Neuronal stem cell (in vitro differentiated cells): ENCODE measurements around the gene CAMTA1.

Experiments used
- DNase-seq: peaks from one replicate; pipeline ENCODE4 v3.0.0-alpha.2; 2013; ENCODE audit warnings: low spot score
- H2AFZ ChIP-seq: one replicate; pipeline ENCODE4 v1.6.1; 2013; ENCODE audit warnings: mild to moderate bottlenecking, low read length, inconsistent platforms
- H2AK5ac ChIP-seq: 2 replicates; pipeline ENCODE4 v1.6.1; 2013; ENCODE audit warnings: low read depth, mild to moderate bottlenecking, inconsistent platforms, low read length, moderate library complexity, mixed read lengths
- H2BK120ac ChIP-seq: 2 replicates; pipeline ENCODE4 v1.6.1; 2013; ENCODE audit warnings: low read depth, mild to moderate bottlenecking, inconsistent platforms, low read length, moderate library complexity, mixed read lengths
- H2BK12ac ChIP-seq: one replicate; pipeline ENCODE4 v1.6.1; 2013; ENCODE audit warnings: low read length, inconsistent platforms
- H2BK15ac ChIP-seq: 2 replicates; pipeline ENCODE4 v1.6.1; 2013; ENCODE audit warnings: mild to moderate bottlenecking, low read length, inconsistent platforms, mixed read lengths
- H2BK5ac ChIP-seq: one replicate; pipeline ENCODE4 v1.6.1; 2013; ENCODE audit warnings: inconsistent platforms, mild to moderate bottlenecking, low read length, moderate library complexity
- H3K14ac ChIP-seq: one replicate; pipeline ENCODE4 v1.6.1; 2013; ENCODE audit warnings: low read length, inconsistent platforms
- H3K18ac ChIP-seq: 2 replicates; pipeline ENCODE4 v1.6.1; 2013; ENCODE audit warnings: low read length, inconsistent platforms
- H3K23ac ChIP-seq: 2 replicates; pipeline ENCODE4 v1.6.1; 2013; ENCODE audit warnings: low read depth, mild to moderate bottlenecking, mixed read lengths, low read length, inconsistent platforms; ENCODE audit not compliant: poor library complexity
- H3K27ac ChIP-seq: replicated peaks from 3 replicates; pipeline ENCODE4 v1.5.1; 2013; ENCODE audit warnings: low read length, inconsistent platforms
- H3K27me3 ChIP-seq, 3 experiments: 2 replicates each; pipeline ENCODE4 v1.6.1; 2013; ENCODE audit warnings: low read length in 3 of 3, mild to moderate bottlenecking in 2 of 3, inconsistent platforms in 1 of 3, low read depth in 1 of 3, mixed read lengths in 1 of 3, moderate library complexity in 1 of 3; ENCODE audit not compliant: control insufficient read depth in 3 of 3, insufficient read depth in 3 of 3
- H3K36me3 ChIP-seq, 2 donors: replicated peaks in 1 of 2; 2 replicates each; pipeline ENCODE4 v1.6.1; 2013; ENCODE audit warnings: low read length in 2 of 2; ENCODE audit not compliant: control insufficient read depth in 2 of 2, insufficient read depth in 2 of 2
- H3K4ac ChIP-seq: 2 replicates; pipeline ENCODE4 v1.6.1; 2013; ENCODE audit warnings: inconsistent platforms, mild to moderate bottlenecking, low read length, moderate library complexity
- H3K4me1 ChIP-seq, 2 donors: 1 replicate in 1 of 2; 2 replicates in 1 of 2; pipeline ENCODE4 v1.6.1; 2013; ENCODE audit warnings: low read length in 2 of 2, low read depth in 1 of 2; ENCODE audit not compliant: control insufficient read depth in 2 of 2, insufficient read depth in 1 of 2
- H3K4me2 ChIP-seq: one replicate; pipeline ENCODE4 v1.6.1; 2013; ENCODE audit warnings: mild to moderate bottlenecking, low read length, inconsistent platforms; ENCODE audit not compliant: insufficient read depth, poor library complexity, severe bottlenecking
- H3K4me3 ChIP-seq, 2 donors: 2 replicates each; pipeline ENCODE4 v1.5.1; 2013; ENCODE audit warnings: low read length in 2 of 2, mild to moderate bottlenecking in 2 of 2, inconsistent platforms in 1 of 2, moderate library complexity in 1 of 2
- H3K79me1 ChIP-seq: one replicate; pipeline ENCODE4 v1.6.1; 2013; ENCODE audit warnings: low read depth, mild to moderate bottlenecking, inconsistent platforms, low read length, moderate library complexity
- H3K9ac ChIP-seq: one replicate; pipeline ENCODE4 v1.6.1; 2013; ENCODE audit warnings: mild to moderate bottlenecking, low read depth, low read length, inconsistent platforms; ENCODE audit not compliant: poor library complexity
- H3K9me3 ChIP-seq, 2 donors: replicated peaks in 1 of 2; 2 replicates each; pipeline versions ENCODE3 to v1.6.1; 2013; ENCODE audit warnings: low read length in 2 of 2, mild to moderate bottlenecking in 2 of 2, inconsistent platforms in 1 of 2, low read depth in 1 of 2, mixed read lengths in 1 of 2, moderate library complexity in 1 of 2; ENCODE audit not compliant: control insufficient read depth in 2 of 2, insufficient read depth in 1 of 2
- H4K8ac ChIP-seq: one replicate; pipeline ENCODE4 v1.6.1; 2013; ENCODE audit warnings: low read depth, mild to moderate bottlenecking, inconsistent platforms, low read length, moderate library complexity
- H4K91ac ChIP-seq: one replicate; pipeline ENCODE4 v1.6.1; 2013; ENCODE audit warnings: low read length, low read depth, mild to moderate bottlenecking, inconsistent platforms; ENCODE audit not compliant: poor library complexity
- whole genome bisulfite sequencing, 2 donors: extraction: QIAGEN DNeasy Blood & Tissue Kit; methylation state at CpG; one replicate each; pipeline ENCODE4 v1.1.7; 2013; ENCODE audit warnings: missing lambda C conversion rate in 2 of 2, mixed read lengths in 1 of 2; ENCODE audit not compliant: insufficient read length in 2 of 2, insufficient replicate concordance in 1 of 2; ENCODE audit errors: extremely low coverage in 2 of 2; 5-methylcytosine and 5-hydroxymethylcytosine counted together

The CAMTA1 gene

GRCh38 chr1:7371926-7372325, 586.7 kb downstream of the CAMTA1 start:
- Histone ChIP-seq H2BK5ac (no peak overlapping the region), H2AK5ac (peak overlapping the region; percentile 47), H3K79me1 (no peaks in the 10 kb centered on the region), H3K27me3 (no peaks in the 10 kb centered on the region), H3K27ac (no peak overlapping the region), H2BK120ac (no peak overlapping the region), H3K36me3 (no peaks in the 10 kb centered on the region), H3K4ac (no peak overlapping the region), H3K4me2 (no peak overlapping the region), H4K8ac (no peak overlapping the region), H2BK12ac (no peak overlapping the region), H3K18ac (no peak overlapping the region), H3K9ac (no peak overlapping the region), H2AFZ (no peak overlapping the region), H3K23ac (no peak overlapping the region), H3K4me1 (peaks cover 0 to 22% of the 10 kb centered on the region in 2 donors), H3K14ac (no peak overlapping the region), H4K91ac (no peak overlapping the region), H3K4me3 (no peak overlapping the region), H3K9me3 (no peaks in the 10 kb centered on the region), H2BK15ac (no peak overlapping the region)
- no peak for DNase-seq
- no CpG with 5 or more reads among the region's 6 CpGs for WGBS, 2 donors

- H2BK15ac ChIP-seq = no peak overlapping the region
- no peaks in the 10 kb centered on the region for H3K36me3 ChIP-seq
- no peak for DNase-seq
- no peak overlapping the region for H2BK12ac ChIP-seq
- H3K4ac ChIP-seq = no peak overlapping the region
- no peak overlapping the region for H3K9ac ChIP-seq
- H3K4me3 ChIP-seq = no peak overlapping the region
- H3K27me3 ChIP-seq = no peaks in the 10 kb centered on the region
- H3K27ac ChIP-seq = no peak overlapping the region
- no peak overlapping the region for H3K14ac ChIP-seq
- no peak overlapping the region for H3K4me2 ChIP-seq
- H2AFZ ChIP-seq = no peak overlapping the region
- no peak overlapping the region for H3K23ac ChIP-seq
- H2AK5ac ChIP-seq = peak overlapping the region; percentile 6
- no peak overlapping the region for H3K18ac ChIP-seq
- no peaks in the 10 kb centered on the region for H3K79me1 ChIP-seq
- no CpG with 5 or more reads among the region's 19 CpGs for WGBS, 2 donors
- H2BK5ac ChIP-seq = no peak overlapping the region
- H3K9me3 ChIP-seq = no peaks in the 10 kb centered on the region
- H3K4me1 ChIP-seq = peaks cover 0 to 22% of the 10 kb centered on the region in 2 donors
- no peak overlapping the region for H4K8ac ChIP-seq
- H4K91ac ChIP-seq = no peak overlapping the region
- H2BK120ac ChIP-seq = no peak overlapping the region
Measured at GRCh38 chr1:7372477-7373120, 587.3 kb downstream of the CAMTA1 start.

- Histone ChIP-seq H4K8ac (no peak overlapping the region), H3K9ac (no peak overlapping the region), H3K4ac (no peak overlapping the region), H2BK5ac (no peak overlapping the region), H3K18ac (no peak overlapping the region), H3K9me3 (no peaks in the 10 kb centered on the region), H2BK120ac (no peak overlapping the region), H3K27ac (no peak overlapping the region), H3K4me2 (no peak overlapping the region), H3K27me3 (no peaks in the 10 kb centered on the region), H2BK12ac (no peak overlapping the region), H2BK15ac (no peak overlapping the region), H3K36me3 (no peaks in the 10 kb centered on the region), H2AK5ac (no peak overlapping the region), H3K23ac (no peak overlapping the region), H3K14ac (no peak overlapping the region), H4K91ac (no peak overlapping the region), H3K4me3 (no peak overlapping the region), H3K79me1 (no peaks in the 10 kb centered on the region), H2AFZ (no peak overlapping the region), H3K4me1 (peaks cover 0 to 22% of the 10 kb centered on the region in 2 donors)
- WGBS, 2 donors = no CpG with 5 or more reads among the region's 11 CpGs
- DNase-seq = no peak
Measured at GRCh38 chr1:7373251-7373650, 588.0 kb downstream of the CAMTA1 start.

- Histone ChIP-seq H3K9me3 (no peaks in the 10 kb centered on the region), H3K18ac (peak overlapping the region; percentile 62), H3K27ac (no peak overlapping the region), H3K4ac (no peak overlapping the region), H2BK120ac (no peak overlapping the region), H3K9ac (no peak overlapping the region), H3K4me3 (no peak overlapping the region), H4K8ac (no peak overlapping the region), H3K27me3 (no peaks in the 10 kb centered on the region), H3K4me1 (peaks cover 2 to 22% of the 10 kb centered on the region in 2 donors), H2AK5ac (no peak overlapping the region), H3K23ac (no peak overlapping the region), H4K91ac (no peak overlapping the region), H3K79me1 (no peaks in the 10 kb centered on the region), H2BK5ac (no peak overlapping the region), H3K4me2 (no peak overlapping the region), H3K14ac (no peak overlapping the region), H2BK15ac (no peak overlapping the region), H2AFZ (no peak overlapping the region), H3K36me3 (no peaks in the 10 kb centered on the region), H2BK12ac (no peak overlapping the region)
- no CpG with 5 or more reads among the region's 14 CpGs for WGBS, 2 donors
- DNase-seq = no peak
Measured at GRCh38 chr1:7373876-7374562, 588.8 kb downstream of the CAMTA1 start.
